Measurements from ENCODE around the gene SLC25A24.

DNA sequence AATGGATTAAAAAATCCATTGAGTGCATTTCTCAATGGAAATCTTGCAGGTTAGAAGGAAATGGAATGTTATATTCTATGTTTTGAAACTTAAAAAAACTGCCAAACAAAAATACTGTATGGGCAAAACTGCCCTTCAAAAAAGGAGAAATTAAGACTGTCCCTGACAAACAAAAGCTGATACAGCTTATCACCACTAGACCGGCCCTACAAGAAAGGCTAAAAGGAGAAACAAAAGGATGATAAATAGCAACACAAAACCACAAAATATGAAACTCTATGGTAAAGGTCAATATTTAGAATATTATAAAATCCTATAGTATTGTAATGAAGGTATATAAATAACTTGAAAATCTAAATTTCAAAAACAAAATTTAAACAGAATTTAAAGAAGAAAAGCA lies 60.0 kb downstream of the SLC25A24 start:
- TF ChIP-seq, protein P1, sequence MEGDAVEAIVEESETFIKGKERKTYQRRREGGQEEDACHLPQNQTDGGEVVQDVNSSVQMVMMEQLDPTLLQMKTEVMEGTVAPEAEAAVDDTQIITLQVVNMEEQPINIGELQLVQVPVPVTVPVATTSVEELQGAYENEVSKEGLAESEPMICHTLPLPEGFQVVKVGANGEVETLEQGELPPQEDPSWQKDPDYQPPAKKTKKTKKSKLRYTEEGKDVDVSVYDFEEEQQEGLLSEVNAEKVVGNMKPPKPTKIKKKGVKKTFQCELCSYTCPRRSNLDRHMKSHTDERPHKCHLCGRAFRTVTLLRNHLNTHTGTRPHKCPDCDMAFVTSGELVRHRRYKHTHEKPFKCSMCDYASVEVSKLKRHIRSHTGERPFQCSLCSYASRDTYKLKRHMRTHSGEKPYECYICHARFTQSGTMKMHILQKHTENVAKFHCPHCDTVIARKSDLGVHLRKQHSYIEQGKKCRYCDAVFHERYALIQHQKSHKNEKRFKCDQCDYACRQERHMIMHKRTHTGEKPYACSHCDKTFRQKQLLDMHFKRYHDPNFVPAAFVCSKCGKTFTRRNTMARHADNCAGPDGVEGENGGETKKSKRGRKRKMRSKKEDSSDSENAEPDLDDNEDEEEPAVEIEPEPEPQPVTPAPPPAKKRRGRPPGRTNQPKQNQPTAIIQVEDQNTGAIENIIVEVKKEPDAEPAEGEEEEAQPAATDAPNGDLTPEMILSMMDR (IDR thresholded peaks at IDR 0.05; ENCODE audit: low read depth, low read length, poor library complexity, severe bottlenecking): no peak
- no peak for TF ChIP-seq EZH2phosphoT487 (IDR thresholded peaks at IDR 0.05; ENCODE audit: borderline replicate concordance, low read length)

Measured in DOHH2 (cell line).